ENCODE results near the gene MSH2.
"Not testable (repeated sequence)": the region's sequence is repeated elsewhere in the genome, so short reads cannot be mapped to it uniquely, and the experiment has no call there.

DNA sequence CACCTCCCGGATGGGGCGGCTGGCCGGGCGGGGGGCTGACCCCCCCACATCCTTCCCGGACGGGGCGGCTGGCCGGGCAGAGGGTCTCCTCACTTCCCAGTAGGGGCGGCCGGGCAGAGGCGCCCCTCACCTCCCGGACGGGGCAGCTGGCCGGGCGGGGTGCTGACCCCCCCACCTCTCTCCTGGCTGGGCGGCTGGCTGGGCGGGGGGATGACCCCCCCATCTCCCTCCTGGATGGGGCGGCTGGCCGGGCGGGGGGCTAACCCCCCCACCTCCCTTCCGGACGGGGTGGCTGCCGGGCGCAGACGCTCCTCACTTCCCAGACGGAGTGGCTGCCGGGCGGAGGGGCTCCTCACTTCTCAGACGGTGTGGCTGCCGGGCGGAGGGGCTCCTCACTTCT lies 30.5 kb downstream of the MSH2 start:
- TF ChIP-seq EZH2 (IDR thresholded peaks at IDR 0.05; ENCODE audit: insufficient read depth, poor library complexity, severe bottlenecking); EZH2phosphoT487 (IDR thresholded peaks at IDR 0.05; ENCODE audit: insufficient read depth, low read depth): not testable (repeated sequence)

All from GM23248 (cell line).